Stimulated activated CD8-positive, alpha-beta memory T cell treated with anti-CD3 and anti-CD28 coated beads, Interleukin-4, amount 100 ng/mL, for 1 hour (primary cell): ENCODE data around the gene DKK3.

Experiments
- DNase-seq, 2 donors: peaks; one replicate each; pipeline ENCODE4 v3.0.0-alpha.2; 2020; ENCODE audit warnings: low read depth in 2 of 2, low spot score in 1 of 2

Gene DKK3

GRCh38 chr11:12031856-12032544 lies 23.6 kb upstream of the DKK3 start:
- DNase-seq: no peak

- DNase-seq: no peak
Measured at GRCh38 chr11:12029738-12030363, 21.4 kb upstream of the DKK3 start.

GRCh38 chr11:12029119-12029518 lies 20.7 kb upstream of the DKK3 start:
- DNase-seq: no peak

- DNase-seq: no peak
Measured at GRCh38 chr11:12028303-12028702, 19.9 kb upstream of the DKK3 start.

GRCh38 chr11:12026331-12027211 lies 18.1 kb upstream of the DKK3 start:
- no peak for DNase-seq

- no peak for DNase-seq
Measured at GRCh38 chr11:12024254-12024926, 16.0 kb upstream of the DKK3 start.

GRCh38 chr11:12023015-12023414 lies 14.6 kb upstream of the DKK3 start:
- DNase-seq: no peak

- no peak for DNase-seq
Measured at GRCh38 chr11:12020546-12020945, 12.1 kb upstream of the DKK3 start.

GRCh38 chr11:12019866-12020416 lies 11.5 kb upstream of the DKK3 start:
- DNase-seq: no peak

GRCh38 chr11:12019337-12019736 lies 10.9 kb upstream of the DKK3 start:
- no peak for DNase-seq

- no peak for DNase-seq
Measured at GRCh38 chr11:12017865-12018453, 9.5 kb upstream of the DKK3 start.

- no peak for DNase-seq
Measured at GRCh38 chr11:12017243-12017678, 8.8 kb upstream of the DKK3 start.

- DNase-seq: no peak
Measured at GRCh38 chr11:12016246-12016645, 7.8 kb upstream of the DKK3 start.

GRCh38 chr11:12015486-12015885 lies 7.1 kb upstream of the DKK3 start:
- DNase-seq: no peak

- DNase-seq: no peak
Measured at GRCh38 chr11:12013781-12014180, 5.4 kb upstream of the DKK3 start.

- no peak for DNase-seq
Measured at GRCh38 chr11:12009617-12010321, 1.3 kb upstream of the DKK3 start.

GRCh38 chr11:12008790-12009616 lies 577 bp upstream of the DKK3 start:
- DNase-seq: no peak

- DNase-seq: no peak
Measured at GRCh38 chr11:12007230-12007593, 1.2 kb downstream of the DKK3 start.

- DNase-seq: no peak
Measured at GRCh38 chr11:12006552-12007229, 1.7 kb downstream of the DKK3 start.
